NCI-H524 treated with DMSO at 0.1 percent for 48 hours (cell line): ENCODE measurements around the gene KIFC3.
"Not testable (repeated sequence)": the region's sequence is repeated elsewhere in the genome, so short reads cannot be mapped to it uniquely, and the experiment has no call there.

Experiments used
- DNase-seq: peaks from one replicate; lab custom pipeline; 2025; lab: John Stamatoyannopoulos, UW

Gene KIFC3

GRCh38 chr16:57739756-57740422 lies 62.4 kb downstream of the KIFC3 start:
- DNase-seq, result no peak

GRCh38 chr16:57738844-57739243 lies 63.4 kb downstream of the KIFC3 start:
- DNase-seq, result no peak

GRCh38 chr16:57736419-57737351 lies 65.6 kb downstream of the KIFC3 start:
- no peak for DNase-seq

- no peak for DNase-seq
These were observed 66.4 kb downstream of the KIFC3 start, which contains the start of gene KATNB1 for GRCh38 chr16:57735755-57736418. KATNB1 (plus strand) TSS chr16:57735770; CDS start chr16:57737244, 1,474 bp downstream.

- DNase-seq, result peak; percentile 100
These were observed 67.2 kb downstream of the KIFC3 start for GRCh38 chr16:57734925-57735754.

GRCh38 chr16:57734308-57734924 lies 67.9 kb downstream of the KIFC3 start:
- no peak for DNase-seq

GRCh38 chr16:57732714-57733113 lies 69.6 kb downstream of the KIFC3 start:
- DNase-seq, result no peak

GRCh38 chr16:57732037-57732436 lies 70.3 kb downstream of the KIFC3 start:
- no peak for DNase-seq

- no peak for DNase-seq
These were observed 71.2 kb downstream of the KIFC3 start for GRCh38 chr16:57730771-57731730.

GRCh38 chr16:57729852-57730251 lies 72.4 kb downstream of the KIFC3 start:
- not testable (repeated sequence) for DNase-seq

GRCh38 chr16:57729182-57729484 lies 73.2 kb downstream of the KIFC3 start:
- DNase-seq, result no peak

- no peak for DNase-seq
These were observed 73.7 kb downstream of the KIFC3 start for GRCh38 chr16:57728336-57729181.

GRCh38 chr16:57727610-57728009 lies 74.7 kb downstream of the KIFC3 start:
- no peak for DNase-seq

GRCh38 chr16:57726433-57726947 lies 75.8 kb downstream of the KIFC3 start:
- no peak for DNase-seq

- DNase-seq, result no peak
These were observed 76.3 kb downstream of the KIFC3 start for GRCh38 chr16:57725976-57726375.

- DNase-seq, result no peak
These were observed 76.7 kb downstream of the KIFC3 start for GRCh38 chr16:57725554-57725953.

GRCh38 chr16:57725151-57725550 lies 77.1 kb downstream of the KIFC3 start:
- DNase-seq, result no peak

GRCh38 chr16:57724531-57724930 lies 77.8 kb downstream of the KIFC3 start:
- DNase-seq, result no peak

GRCh38 chr16:57723170-57723569 lies 79.1 kb downstream of the KIFC3 start:
- DNase-seq, result no peak
